DND-41 (cell line): ENCODE measurements around the gene TMEM18.

ENCODE experiments used
- CTCF ChIP-seq: IDR thresholded peaks from 2 replicates; pipeline ENCODE4 v1.5.1; 2012; ENCODE audit warnings: borderline replicate concordance, low read length, moderate library complexity, mild to moderate bottlenecking; ENCODE audit not compliant: poor library complexity, severe bottlenecking; ENCODE audit errors: extremely low read depth
- EZH2 ChIP-seq: IDR thresholded peaks from 3 replicates; pipeline ENCODE4 v1.6.1; 2012; ENCODE audit warnings: borderline replicate concordance, low read depth, mild to moderate bottlenecking, moderate library complexity, low read length, inconsistent platforms; ENCODE audit not compliant: severe bottlenecking

GRCh38 chr2:675460-675859, 1.7 kb downstream of the TMEM18 start:
- TF ChIP-seq CTCF: no peak
- TF ChIP-seq EZH2: no peak
